T-helper 1 cell (primary cell): ENCODE data around the gene PRSS22.

Experiments used
- DNase-seq, 5 donors: peaks; one replicate each; pipeline ENCODE4 v3.0.0-alpha.2; 2012 to 2020

The PRSS22 gene

GRCh38 chr16:2879854-2880508, 22.0 kb upstream of the PRSS22 start:
- DNase-seq = no peak

- DNase-seq = peak; percentile 47 to 83 (median 58)
Observed at GRCh38 chr16:2874912-2875362, 17.0 kb upstream of the PRSS22 start.

GRCh38 chr16:2874032-2874911, 16.3 kb upstream of the PRSS22 start:
- no peak for DNase-seq

- no peak for DNase-seq
Observed at GRCh38 chr16:2871926-2872325, 14.0 kb upstream of the PRSS22 start.

GRCh38 chr16:2867987-2868789, 10.2 kb upstream of the PRSS22 start:
- peak; percentile 85 to 95 (median 91) for DNase-seq

- DNase-seq = no peak
Observed at GRCh38 chr16:2867661-2867986, 9.7 kb upstream of the PRSS22 start.

GRCh38 chr16:2866431-2866830, 8.5 kb upstream of the PRSS22 start:
- DNase-seq = no peak

GRCh38 chr16:2865651-2866050, 7.7 kb upstream of the PRSS22 start:
- DNase-seq = no peak

GRCh38 chr16:2860826-2861567, 3.0 kb upstream of the PRSS22 start:
- no peak for DNase-seq

GRCh38 chr16:2859686-2860265, 1.8 kb upstream of the PRSS22 start:
- no peak for DNase-seq

- no peak for DNase-seq
Observed at GRCh38 chr16:2858245-2859025, 465 bp upstream of the PRSS22 start.

GRCh38 chr16:2856686-2857450, 1.1 kb downstream of the PRSS22 start:
- no peak for DNase-seq

- no peak for DNase-seq
Observed at GRCh38 chr16:2856061-2856670, 1.8 kb downstream of the PRSS22 start.

- DNase-seq = no peak
Observed at GRCh38 chr16:2855536-2855935, 2.4 kb downstream of the PRSS22 start.

GRCh38 chr16:2854700-2855309, 3.2 kb downstream of the PRSS22 start:
- no peak for DNase-seq

- no peak for DNase-seq
Observed at GRCh38 chr16:2853531-2854073, 4.4 kb downstream of the PRSS22 start.

GRCh38 chr16:2852731-2853507, 5.1 kb downstream of the PRSS22 start:
- no peak for DNase-seq

GRCh38 chr16:2852003-2852730, 5.8 kb downstream of the PRSS22 start:
- no peak for DNase-seq
